H1 (cell line): ENCODE measurements around the gene TMEM89. TPM values are rescaled to one million over a fixed set of nuclear protein-coding genes. Genes with fewer than 3 reads are reported as not detected.

Experiments used
- CTCF ChIA-PET: fragments of 300-600 bp; sonication (Branson Sonifier 250); formaldehyde crosslinking; loops from one replicate; lab custom pipeline; 2021; ENCODE audit not compliant: partially characterized antibody; lab: Charles Lee
- POLR2A ChIA-PET: fragments of 300-600 bp; sonication (Branson Sonifier 250); formaldehyde crosslinking; loops from one replicate; lab custom pipeline; 2021; ENCODE audit warnings: inconsistent platforms; ENCODE audit not compliant: partially characterized antibody; lab: Charles Lee
- DNase-seq, 2 experiments: peaks; one replicate each; pipeline versions ENCODE4 v3.0.0 to v3.0.0-alpha.2; 2010 to 2022; ENCODE audit warnings: low spot score in 2 of 2, low read depth in 1 of 2, mixed read lengths in 1 of 2
- FAIRE-seq: peaks from 2 replicates; lab custom pipeline; 2011; peaks lifted over from hg19 to GRCh38; lab: Jason Lieb, UNC
- H2AFZ ChIP-seq: 2 replicates; pipeline ENCODE4 v1.8.1; 2012; ENCODE audit warnings: low read length, inconsistent platforms
- H2AK5ac ChIP-seq: 2 replicates; pipeline ENCODE4 v1.6.1; 2013; ENCODE audit warnings: low read depth, low read length
- H2BK120ac ChIP-seq: replicated peaks from 2 replicates; pipeline ENCODE3; 2013; ENCODE audit warnings: low read depth, low read length, inconsistent platforms
- H2BK12ac ChIP-seq: 2 replicates; pipeline ENCODE4 v1.6.1; 2013; ENCODE audit warnings: low read depth, low read length
- H2BK15ac ChIP-seq: 2 replicates; pipeline ENCODE4 v1.6.1; 2013; ENCODE audit warnings: low read length
- H2BK20ac ChIP-seq: 2 replicates; pipeline ENCODE4 v1.6.1; 2013; ENCODE audit warnings: low read length
- H2BK5ac ChIP-seq: 2 replicates; pipeline ENCODE4 v1.6.1; 2013; ENCODE audit warnings: low read depth, low read length
- H3K14ac ChIP-seq: 2 replicates; pipeline ENCODE4 v1.6.1; 2013; ENCODE audit warnings: inconsistent platforms; ENCODE audit not compliant: insufficient read length
- H3K18ac ChIP-seq: 2 replicates; pipeline ENCODE4 v1.6.1; 2013; ENCODE audit warnings: low read length; ENCODE audit errors: extremely low read depth
- H3K23ac ChIP-seq: 2 replicates; pipeline ENCODE4 v1.6.1; 2013; ENCODE audit warnings: inconsistent platforms; ENCODE audit not compliant: insufficient read length
- H3K23me2 ChIP-seq: 2 replicates; pipeline ENCODE4 v1.6.1; 2013; ENCODE audit warnings: low read depth, low read length
- H3K27ac ChIP-seq: 2 replicates; pipeline ENCODE4 v1.6.1; 2011; ENCODE audit warnings: low read depth, low read length, inconsistent platforms
- H3K27me3 ChIP-seq, 4 experiments: replicated peaks in 1 of 4; 1 replicate in 1 of 4; 2 replicates in 3 of 4; pipeline versions ENCODE4 v1.6.1 to v1.8.1; 2011 to 2013; ENCODE audit warnings: low read length in 3 of 4, mild to moderate bottlenecking in 3 of 4, inconsistent platforms in 2 of 4, mixed read lengths in 2 of 4, moderate library complexity in 1 of 4; ENCODE audit not compliant: control insufficient read depth in 3 of 4, insufficient read depth in 3 of 4; ENCODE audit errors: extremely low read depth in 1 of 4
- H3K36me3 ChIP-seq, 4 experiments: 2 replicates each; pipeline versions ENCODE4 v1.6.1 to v1.8.1; 2011 to 2013; ENCODE audit warnings: mild to moderate bottlenecking in 4 of 4, low read length in 3 of 4, moderate library complexity in 2 of 4, control low read depth in 1 of 4, inconsistent platforms in 1 of 4; ENCODE audit not compliant: insufficient read depth in 4 of 4, control insufficient read depth in 2 of 4
- H3K4ac ChIP-seq: replicated peaks from 2 replicates; pipeline ENCODE3; 2013; ENCODE audit warnings: low read length, low read depth, mixed read lengths, inconsistent platforms; ENCODE audit not compliant: insufficient read length
- H3K4me1 ChIP-seq, 4 experiments: replicated peaks in 1 of 4; 1 replicate in 1 of 4; 2 replicates in 3 of 4; pipeline versions ENCODE4 v1.6.1 to v1.8.1; 2011 to 2013; ENCODE audit warnings: low read length in 3 of 4, inconsistent platforms in 2 of 4, mixed read lengths in 1 of 4; ENCODE audit not compliant: insufficient read depth in 4 of 4, control insufficient read depth in 3 of 4
- H3K4me2 ChIP-seq, 2 experiments: 2 replicates each; pipeline versions ENCODE4 v1.6.1 to v1.8.1; 2011 to 2013; ENCODE audit warnings: low read depth in 2 of 2, low read length in 2 of 2, control low read depth in 1 of 2, inconsistent platforms in 1 of 2, mild to moderate bottlenecking in 1 of 2; ENCODE audit not compliant: insufficient read depth in 1 of 2
- H3K4me3 ChIP-seq, 4 experiments: fragments of 200-600, 300-600 bp in 1 of 4; sonication (generic), shearing (Covaris generic), sonication (Bioruptor Twin) in 1 of 4; 2 replicates each; pipeline versions ENCODE4 v1.5.1 to v1.8.1; 2011 to 2016; ENCODE audit warnings: low read length in 4 of 4, low read depth in 3 of 4, control low read depth in 2 of 4, inconsistent platforms in 2 of 4, mild to moderate bottlenecking in 2 of 4, mixed read lengths in 1 of 4, moderate library complexity in 1 of 4; ENCODE audit not compliant: insufficient read depth in 2 of 4; ENCODE audit errors: extremely low read depth in 1 of 4
- H3K56ac ChIP-seq: replicated peaks from 2 replicates; pipeline ENCODE3; 2013; ENCODE audit warnings: low read depth, mild to moderate bottlenecking, mixed read lengths, low read length, inconsistent platforms; ENCODE audit not compliant: insufficient read length
- H3K79me1 ChIP-seq: 2 replicates; pipeline ENCODE4 v1.6.1; 2013; ENCODE audit warnings: low read depth, low read length, control low read depth
- H3K79me2 ChIP-seq, 2 experiments: 2 replicates each; pipeline versions ENCODE4 v1.6.1 to v1.8.1; 2012 to 2013; ENCODE audit warnings: low read length in 2 of 2, mild to moderate bottlenecking in 2 of 2, inconsistent platforms in 1 of 2; ENCODE audit not compliant: insufficient read depth in 2 of 2, control insufficient read depth in 1 of 2
- H3K9ac ChIP-seq, 4 experiments: replicated peaks in 1 of 4; 1 replicate in 1 of 4; 2 replicates in 3 of 4; pipeline versions ENCODE4 v1.6.1 to v1.8.1; 2011 to 2013; ENCODE audit warnings: low read depth in 3 of 4, low read length in 3 of 4, control low read depth in 2 of 4, mild to moderate bottlenecking in 2 of 4, moderate library complexity in 2 of 4, inconsistent platforms in 1 of 4; ENCODE audit errors: extremely low read depth in 1 of 4
- H3K9me3 ChIP-seq, 2 experiments: 2 replicates each; pipeline versions ENCODE4 v1.6.1 to v1.8.1; 2012 to 2013; ENCODE audit warnings: mild to moderate bottlenecking in 2 of 2, moderate library complexity in 2 of 2, control low read depth in 1 of 2, inconsistent platforms in 1 of 2, low read depth in 1 of 2, low read length in 1 of 2, mixed read lengths in 1 of 2; ENCODE audit not compliant: insufficient read depth in 2 of 2
- H4K20me1 ChIP-seq, 2 experiments: replicated peaks in 1 of 2; 2 replicates each; pipeline versions ENCODE3 to v1.8.1; 2011 to 2013; ENCODE audit warnings: inconsistent platforms in 2 of 2, low read length in 2 of 2, mild to moderate bottlenecking in 1 of 2; ENCODE audit not compliant: insufficient read depth in 2 of 2, control insufficient read depth in 1 of 2
- H4K5ac ChIP-seq: 2 replicates; pipeline ENCODE4 v1.6.1; 2013; ENCODE audit warnings: low read length, low read depth, mixed read lengths, inconsistent platforms; ENCODE audit not compliant: insufficient read length
- H4K8ac ChIP-seq: 2 replicates; pipeline ENCODE4 v1.8.0; 2013; ENCODE audit warnings: mild to moderate bottlenecking, moderate library complexity, low read length, inconsistent platforms; ENCODE audit not compliant: insufficient read depth; ENCODE audit errors: extremely low read depth
- H4K91ac ChIP-seq: replicated peaks from 2 replicates; pipeline ENCODE3; 2013; ENCODE audit warnings: low read length, mixed read lengths, inconsistent platforms; ENCODE audit not compliant: insufficient read length
- FOSL1 ChIP-seq: IDR thresholded peaks from 2 replicates; pipeline ENCODE4 v1.6.1; 2011; ENCODE audit warnings: mild to moderate bottlenecking, low read depth, low read length, moderate library complexity; ENCODE audit not compliant: insufficient read depth
- MAFK ChIP-seq: IDR thresholded peaks from 2 replicates; pipeline ENCODE4 v1.6.1; 2012; ENCODE audit warnings: low read depth, mild to moderate bottlenecking, improper control_type of control experiment, low read length
- POLR2A ChIP-seq, 2 experiments: IDR thresholded peaks; 1 replicate in 1 of 2; 2 replicates in 1 of 2; pipeline ENCODE4 v1.6.1; 2011; ENCODE audit warnings: low read depth in 2 of 2, low read length in 2 of 2, mild to moderate bottlenecking in 2 of 2; ENCODE audit errors: control extremely low read depth in 1 of 2
- WGBS, 2 experiments: shearing (Covaris generic) in 1 of 2; methylation state at CpG; one replicate each; pipeline versions ENCODE4 v1.1.6 to v1.1.7; 2013 to 2015; ENCODE audit warnings: low lambda C conversion rate in 2 of 2, mixed read lengths in 2 of 2, inconsistent platforms in 1 of 2, low coverage in 1 of 2, missing lambda C conversion rate in 1 of 2; ENCODE audit not compliant: insufficient replicate concordance in 2 of 2, insufficient coverage in 1 of 2, insufficient read length in 1 of 2; ENCODE audit errors: extremely low coverage in 1 of 2, missing lambda C conversion rate in 1 of 2; 5-methylcytosine and 5-hydroxymethylcytosine counted together
- polyA plus RNA-seq, 7 experiments: library from polyadenylated mRNA; depleted of rRNA in 3 of 7; stranded (reverse) in 5 of 7; unstranded in 2 of 7; fragments of >200 nt in 5 of 7; fragments of 200-250 nt in 2 of 7; gene quantifications; 1 replicate in 5 of 7; 2 replicates in 1 of 7; 4 replicates in 1 of 7; pipeline versions ENCODE4 v1.2.1 to v1.2.3, GENCODE V29; 2011 to 2013; ENCODE audit warnings: missing spikeins in 2 of 7, mixed read lengths in 2 of 7
- total RNA-seq: library from RNA; stranded (reverse); fragmentation: NEBNext Ultra II Directional; extraction: Animal tissue kit (Norgen Biotek cat#: 25700); gene quantifications from 2 replicates; pipeline ENCODE4 v1.2.1, GENCODE V29; 2021
- TF ChIP-seq, protein P1 (sequence below): IDR thresholded peaks from 2 replicates; pipeline ENCODE4 v1.6.1; 2012; ENCODE audit warnings: inconsistent platforms
- TF ChIP-seq, protein P2 (sequence below): IDR thresholded peaks from 2 replicates; pipeline ENCODE4 v1.6.1; 2012; ENCODE audit warnings: low read length, inconsistent platforms

The TMEM89 gene
- total and polyA plus RNA-seq, 2 of the 8 experiments (the other 6 are each of a cell fraction or from before 2014, with no cell fraction given), result not detected

DNA sequence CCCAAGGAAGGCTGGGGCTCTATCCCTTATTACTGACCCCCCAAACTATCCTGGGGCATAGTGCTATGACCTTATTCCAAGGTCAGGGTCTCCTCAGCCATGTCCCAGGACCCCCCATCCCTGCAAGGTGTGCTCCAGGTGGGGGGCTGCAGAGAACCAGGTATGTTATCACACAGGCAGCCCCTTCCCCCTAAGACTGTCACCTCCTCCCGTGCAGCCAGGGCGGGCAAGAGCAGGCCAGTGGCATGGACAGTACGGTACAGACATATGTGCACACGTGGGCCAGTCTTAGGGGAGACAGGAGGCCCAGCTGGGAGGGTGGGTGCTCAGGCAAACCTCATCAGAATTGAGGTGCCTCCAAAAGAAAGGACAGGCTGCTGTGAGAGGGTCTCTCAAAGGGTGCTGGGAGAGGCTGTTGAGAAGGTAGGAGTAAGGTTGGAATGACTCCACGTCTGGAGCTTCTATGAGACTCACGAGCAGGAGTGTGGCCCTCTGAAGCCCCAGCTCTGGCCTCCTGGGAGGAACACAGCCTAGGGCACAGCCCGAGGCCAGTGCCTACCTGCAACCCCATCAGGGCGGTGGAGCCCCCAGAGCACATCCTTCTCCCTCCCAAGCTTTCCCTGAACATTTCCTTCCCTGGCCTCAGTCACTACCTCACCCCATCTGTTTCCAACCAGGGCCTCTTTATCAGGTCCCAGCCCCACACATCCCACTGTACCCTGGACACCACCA is 24.7 kb downstream of the TMEM89 start:
- H2BK5ac ChIP-seq, result 0 out of 2 replicates have a peak overlapping the region, but pooled peaks have one; percentile 75
- no peak overlapping the region for H2AFZ ChIP-seq
- no peak overlapping the region for H3K27ac ChIP-seq
- H3K9ac ChIP-seq, result no peak overlapping the region
- DNase-seq (no peak), FAIRE-seq (no peak)
- peaks cover 31 to 36% (median 32%) of the 10 kb centered on the region in 4 experiments for H3K36me3 ChIP-seq
- no peaks in the 10 kb centered on the region for H3K9me3 ChIP-seq
- no peak overlapping the region for H2BK20ac ChIP-seq
- H2BK15ac ChIP-seq, result no peak overlapping the region
- H3K79me1 ChIP-seq, result no peaks in the 10 kb centered on the region
- H3K23me2 ChIP-seq, result peaks cover 1% of the 10 kb centered on the region; the same call in 1 of the 2 replicates
- TF ChIP-seq FOSL1, result no peak
- TF ChIP-seq, protein P1, sequence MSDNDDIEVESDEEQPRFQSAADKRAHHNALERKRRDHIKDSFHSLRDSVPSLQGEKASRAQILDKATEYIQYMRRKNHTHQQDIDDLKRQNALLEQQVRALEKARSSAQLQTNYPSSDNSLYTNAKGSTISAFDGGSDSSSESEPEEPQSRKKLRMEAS, result no peak
- TF ChIP-seq, protein P2, sequence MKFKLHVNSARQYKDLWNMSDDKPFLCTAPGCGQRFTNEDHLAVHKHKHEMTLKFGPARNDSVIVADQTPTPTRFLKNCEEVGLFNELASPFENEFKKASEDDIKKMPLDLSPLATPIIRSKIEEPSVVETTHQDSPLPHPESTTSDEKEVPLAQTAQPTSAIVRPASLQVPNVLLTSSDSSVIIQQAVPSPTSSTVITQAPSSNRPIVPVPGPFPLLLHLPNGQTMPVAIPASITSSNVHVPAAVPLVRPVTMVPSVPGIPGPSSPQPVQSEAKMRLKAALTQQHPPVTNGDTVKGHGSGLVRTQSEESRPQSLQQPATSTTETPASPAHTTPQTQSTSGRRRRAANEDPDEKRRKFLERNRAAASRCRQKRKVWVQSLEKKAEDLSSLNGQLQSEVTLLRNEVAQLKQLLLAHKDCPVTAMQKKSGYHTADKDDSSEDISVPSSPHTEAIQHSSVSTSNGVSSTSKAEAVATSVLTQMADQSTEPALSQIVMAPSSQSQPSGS, result 0 out of 2 replicates have a peak, but pooled peaks have one; percentile 21
- no peak for TF ChIP-seq MAFK
- peak in 1 of 2 experiments; percentile 56; a peak in 1 of 3 replicates for TF ChIP-seq POLR2A (IDR thresholded peaks at IDR 0.05; ENCODE audit: control extremely low read depth in 1 of 2, low read depth in 2 of 2, low read length in 2 of 2)
- no peak overlapping the region; the same call in 1 of the 2 replicates for H2AK5ac ChIP-seq
- H3K27me3 ChIP-seq, result peaks cover 0 to 6% (median 0%) of the 10 kb centered on the region in 4 experiments; a peak in 4 of 7 replicates
- H3K14ac ChIP-seq, result no peak overlapping the region
- no peak overlapping the region for H3K4me3 ChIP-seq
- no peak overlapping the region for H2BK12ac ChIP-seq
- H3K18ac ChIP-seq, result no peak overlapping the region; the same call in 1 of the 2 replicates
- peaks cover 3 to 18% (median 15%) of the 10 kb centered on the region in 4 experiments; a peak in 6 of 7 replicates for H3K4me1 ChIP-seq
- no peak overlapping the region for H3K23ac ChIP-seq
- H4K5ac ChIP-seq, result no peak overlapping the region
- no peak overlapping the region for H4K8ac ChIP-seq
- POLR2A ChIA-PET, result interaction anchor here (0.7 to 5.1 kb wide), 26 partner anchors 8 to 426 kb away, joined by 3 to 23 read pairs (median 5); partner anchors contain the start of genes CELSR3, PLXNB1, SLC26A6 and UCN2
- H4K20me1 ChIP-seq, result peaks cover 0 to 31% of the 10 kb centered on the region in 2 experiments
- WGBS, 2 experiments, result 92% methylated on average over 8 of the region's 8 CpGs; no CpG with 5 or more reads in 1 of the 2 experiments
- H3K79me2 ChIP-seq, result no peaks in the 10 kb centered on the region
- no peak overlapping the region for H3K56ac ChIP-seq
- no peak overlapping the region for H3K4ac ChIP-seq
- H4K91ac ChIP-seq, result no peak overlapping the region
- no peak overlapping the region for H3K4me2 ChIP-seq
- H2BK120ac ChIP-seq, result no peak overlapping the region
- CTCF ChIA-PET, result interaction anchor here (0.6 to 1.5 kb wide), 6 partner anchors 9 to 67 kb away, joined by 3 to 6 read pairs (median 4); partner anchors contain the start of genes CELSR3, SLC26A6 and UQCRC1
